ENCODE data around the gene TMEM151B. TPM values are rescaled to one million over a fixed set of nuclear protein-coding genes. Genes with fewer than 3 reads are reported as not detected.

Gene TMEM151B
- total and polyA plus RNA-seq, 10 donors: 0.03 to 0.17 (median 0.11) TPM; not detected in 7

DNA sequence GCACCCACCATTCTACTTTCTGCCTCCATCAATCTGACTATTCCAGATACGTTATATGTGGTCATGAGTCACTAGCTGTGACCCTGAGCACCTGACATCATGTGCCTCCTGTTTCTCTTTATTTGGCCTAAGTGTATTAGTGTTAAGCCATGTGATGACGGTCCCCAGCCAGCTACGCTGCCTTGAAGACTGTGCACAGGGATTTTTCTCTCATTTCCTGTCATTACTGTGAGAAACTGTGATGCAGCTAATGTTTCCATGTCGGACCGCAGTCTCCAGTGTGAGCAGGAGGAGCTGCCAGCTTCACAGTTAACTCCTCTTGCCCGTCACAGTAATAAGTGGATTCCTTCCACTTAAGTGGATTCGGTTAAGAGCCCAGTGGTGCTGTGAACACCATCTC is 62.3 kb downstream of the TMEM151B start:
- 49 to 80% (median 63%) methylated on average over 7 of the region's 7 CpGs for WGBS, 5 donors
- Histone ChIP-seq H3K27ac (no peak overlapping the region), H3K9me3 (no peaks in the 10 kb centered on the region), H3K36me3 (no peaks in the 10 kb centered on the region), H3K27me3 (replicated peaks in 1 of 7) (peaks cover 0 to 32% (median 14%) of the 10 kb centered on the region in 7 donors), H3K4me1 (peaks cover 0 to 13% (median 2%) of the 10 kb centered on the region in 6 donors), H3K4me3 (no peak overlapping the region)
- intact Hi-C loops (cut with DNase I; ENCODE audit: low total_unique reads): no loop called here
- TF ChIP-seq POLR2AphosphoS5 (IDR thresholded peaks at IDR 0.05): no peak
- TF ChIP-seq, protein P1, sequence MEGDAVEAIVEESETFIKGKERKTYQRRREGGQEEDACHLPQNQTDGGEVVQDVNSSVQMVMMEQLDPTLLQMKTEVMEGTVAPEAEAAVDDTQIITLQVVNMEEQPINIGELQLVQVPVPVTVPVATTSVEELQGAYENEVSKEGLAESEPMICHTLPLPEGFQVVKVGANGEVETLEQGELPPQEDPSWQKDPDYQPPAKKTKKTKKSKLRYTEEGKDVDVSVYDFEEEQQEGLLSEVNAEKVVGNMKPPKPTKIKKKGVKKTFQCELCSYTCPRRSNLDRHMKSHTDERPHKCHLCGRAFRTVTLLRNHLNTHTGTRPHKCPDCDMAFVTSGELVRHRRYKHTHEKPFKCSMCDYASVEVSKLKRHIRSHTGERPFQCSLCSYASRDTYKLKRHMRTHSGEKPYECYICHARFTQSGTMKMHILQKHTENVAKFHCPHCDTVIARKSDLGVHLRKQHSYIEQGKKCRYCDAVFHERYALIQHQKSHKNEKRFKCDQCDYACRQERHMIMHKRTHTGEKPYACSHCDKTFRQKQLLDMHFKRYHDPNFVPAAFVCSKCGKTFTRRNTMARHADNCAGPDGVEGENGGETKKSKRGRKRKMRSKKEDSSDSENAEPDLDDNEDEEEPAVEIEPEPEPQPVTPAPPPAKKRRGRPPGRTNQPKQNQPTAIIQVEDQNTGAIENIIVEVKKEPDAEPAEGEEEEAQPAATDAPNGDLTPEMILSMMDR (IDR thresholded peaks at IDR 0.05 in 8 of 11, conservative IDR thresholded peaks at IDR 0.05 in 3 of 11): no peak
- no peak for TF ChIP-seq POLR2A (IDR thresholded peaks at IDR 0.05)
- no peak for DNase-seq

DNA sequence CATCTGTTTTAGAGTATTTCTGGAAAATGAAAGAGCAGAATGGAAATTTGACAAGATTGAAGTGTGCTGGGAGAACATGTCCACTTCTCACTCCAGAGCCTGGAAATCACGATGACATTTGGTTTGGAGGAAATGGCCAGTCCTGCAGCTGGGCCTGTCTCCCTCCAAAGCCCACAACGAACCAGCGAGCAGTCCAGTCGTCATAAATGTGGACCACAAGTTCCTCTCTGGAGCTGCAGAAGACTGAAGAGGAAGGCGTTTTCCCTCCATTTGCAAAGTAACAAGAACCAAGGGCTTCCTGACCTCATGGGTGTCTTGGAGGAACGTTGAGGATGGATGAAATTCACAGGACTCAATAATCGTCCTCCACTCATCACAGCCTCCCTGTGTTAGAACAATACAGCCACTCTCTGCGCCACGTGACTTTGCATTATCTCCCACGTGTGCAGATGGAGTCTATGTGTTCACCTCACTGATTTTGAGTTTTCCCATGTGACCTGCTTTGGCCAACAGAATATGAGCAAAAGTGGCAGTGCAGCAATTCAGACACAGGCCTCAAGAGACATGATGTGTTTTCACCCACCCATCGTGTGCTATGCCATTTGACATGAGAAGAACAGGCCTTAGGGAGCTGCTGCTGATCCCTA is 63.1 kb downstream of the TMEM151B start:
- no peak overlapping the region for H3K4me3 ChIP-seq
- no peaks in the 10 kb centered on the region for H3K36me3 ChIP-seq
- DNase-seq: no peak
- H3K9me3 ChIP-seq: no peaks in the 10 kb centered on the region
- WGBS, 5 donors: 48 to 62% (median 54%) methylated on average over 11 of the region's 11 CpGs
- TF ChIP-seq POLR2AphosphoS5 (IDR thresholded peaks at IDR 0.05): no peak
- TF ChIP-seq, protein P1 (IDR thresholded peaks at IDR 0.05 in 8 of 11, conservative IDR thresholded peaks at IDR 0.05 in 3 of 11): no peak
- no peak for TF ChIP-seq POLR2A (IDR thresholded peaks at IDR 0.05)
- H3K27me3 ChIP-seq (replicated peaks in 1 of 7): peaks cover 0 to 32% (median 13%) of the 10 kb centered on the region in 7 donors
- intact Hi-C loops (cut with DNase I; ENCODE audit: low total_unique reads): no loop called here
- H3K27ac ChIP-seq: peak overlapping the region in 2 of 8 donors; percentile 27 to 51
- peaks cover 0 to 13% (median 2%) of the 10 kb centered on the region in 6 donors for H3K4me1 ChIP-seq

DNA sequence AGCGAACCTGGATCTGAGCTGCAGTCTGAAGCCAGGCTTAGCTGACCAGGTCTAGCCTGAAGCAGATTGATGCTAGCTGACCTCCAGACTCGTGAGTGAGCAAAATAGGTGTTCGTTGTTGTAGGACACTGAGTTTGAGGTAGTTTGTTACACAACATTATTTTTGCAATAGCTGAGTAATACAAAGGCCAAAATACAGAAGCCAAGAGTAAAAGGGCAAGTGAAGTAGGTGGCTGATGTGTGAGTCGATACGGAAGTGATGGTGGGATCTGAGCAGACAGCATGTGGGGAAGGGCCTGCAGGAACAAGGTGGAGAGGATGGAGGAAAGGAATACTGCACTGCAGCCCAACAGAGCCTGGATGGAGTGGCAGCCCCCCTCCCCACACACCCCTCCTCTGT is 63.7 kb downstream of the TMEM151B start:
- no peak overlapping the region for H3K4me3 ChIP-seq
- no peak for DNase-seq
- H3K4me1 ChIP-seq: peaks cover 0 to 13% (median 2%) of the 10 kb centered on the region in 6 donors
- H3K36me3 ChIP-seq: no peaks in the 10 kb centered on the region
- peak overlapping the region in 2 of 8 donors; percentile 27 to 51 for H3K27ac ChIP-seq
- TF ChIP-seq POLR2AphosphoS5 (IDR thresholded peaks at IDR 0.05): no peak
- TF ChIP-seq, protein P1 (IDR thresholded peaks at IDR 0.05 in 8 of 11, conservative IDR thresholded peaks at IDR 0.05 in 3 of 11): no peak
- TF ChIP-seq POLR2A (IDR thresholded peaks at IDR 0.05): no peak
- 55 to 82% (median 71%) methylated on average over 5 of the region's 5 CpGs for WGBS, 5 donors
- H3K27me3 ChIP-seq (replicated peaks in 1 of 7): peaks cover 0 to 31% (median 13%) of the 10 kb centered on the region in 7 donors
- no peaks in the 10 kb centered on the region for H3K9me3 ChIP-seq
- intact Hi-C loops (cut with DNase I; ENCODE audit: low total_unique reads): no loop called here

DNA sequence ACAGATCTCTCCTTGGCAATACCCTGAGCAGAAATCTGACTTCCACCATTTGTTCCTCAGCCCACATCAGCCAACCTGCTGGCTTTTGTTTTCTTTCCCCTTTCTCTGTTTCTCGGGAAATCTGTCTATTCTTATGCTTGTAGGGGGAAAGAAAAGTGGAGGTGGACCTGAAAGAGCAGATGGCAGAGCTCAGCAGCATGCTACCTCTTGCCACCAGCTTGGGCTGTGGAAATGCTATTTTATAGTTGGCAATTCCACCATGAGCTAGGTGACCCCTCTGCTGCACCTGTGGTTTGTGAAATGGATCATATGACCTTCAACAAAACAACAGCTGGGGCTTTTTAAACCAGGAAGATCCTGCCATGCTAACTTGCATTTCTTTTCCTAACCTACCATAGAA is 65.4 kb downstream of the TMEM151B start:
- TF ChIP-seq POLR2AphosphoS5 (IDR thresholded peaks at IDR 0.05) (no peak), POLR2A (IDR thresholded peaks at IDR 0.05) (no peak)
- TF ChIP-seq, protein P1 (IDR thresholded peaks at IDR 0.05 in 8 of 11, conservative IDR thresholded peaks at IDR 0.05 in 3 of 11): no peak
- intact Hi-C loops (cut with DNase I; ENCODE audit: low total_unique reads): loop anchor here (5.0 kb wide), 1 partner anchor 163 kb away; no protein-coding TSS in a partner anchor
- Histone ChIP-seq H3K4me3 (no peak overlapping the region), H3K9me3 (no peaks in the 10 kb centered on the region), H3K27ac (no peak overlapping the region), H3K4me1 (peaks cover 0 to 13% (median 2%) of the 10 kb centered on the region in 6 donors), H3K27me3 (replicated peaks in 1 of 7) (peaks cover 0 to 15% (median 0%) of the 10 kb centered on the region in 7 donors), H3K36me3 (no peaks in the 10 kb centered on the region)
- 47 to 67% (median 63%) methylated on average over 1 of the region's 1 CpG for WGBS, 5 donors
- no peak for DNase-seq

Data from spleen (tissue), 11 donors.